ENCODE data around the gene NES.

Gene NES

DNA sequence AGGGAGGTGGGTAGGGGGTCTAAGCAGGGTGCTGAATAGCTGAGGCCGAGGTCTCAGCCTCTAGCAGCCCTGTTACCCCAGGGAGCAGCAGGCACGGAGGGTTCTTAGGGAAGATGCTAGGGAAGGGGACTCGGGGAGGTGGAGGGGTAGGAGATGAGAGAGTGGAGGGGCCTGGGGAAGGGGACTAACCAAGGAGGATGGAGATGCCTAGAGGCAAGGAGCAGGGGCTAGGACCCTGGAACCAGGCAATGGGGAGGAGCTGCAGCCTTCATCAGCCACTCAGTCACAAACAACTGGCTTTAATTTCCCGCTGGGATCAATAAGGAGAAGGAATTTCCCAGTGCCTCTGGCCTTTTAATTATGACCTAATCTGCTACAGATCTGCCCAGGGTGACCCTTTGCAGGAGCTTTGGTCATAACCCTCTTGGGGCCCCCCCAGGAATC, 31.0 kb upstream of the NES start:
- H3K4me3 ChIP-seq (ENCODE audit: control insufficient read depth, low read depth, low read length), result no peak overlapping the region
- TF ChIP-seq, protein P1, sequence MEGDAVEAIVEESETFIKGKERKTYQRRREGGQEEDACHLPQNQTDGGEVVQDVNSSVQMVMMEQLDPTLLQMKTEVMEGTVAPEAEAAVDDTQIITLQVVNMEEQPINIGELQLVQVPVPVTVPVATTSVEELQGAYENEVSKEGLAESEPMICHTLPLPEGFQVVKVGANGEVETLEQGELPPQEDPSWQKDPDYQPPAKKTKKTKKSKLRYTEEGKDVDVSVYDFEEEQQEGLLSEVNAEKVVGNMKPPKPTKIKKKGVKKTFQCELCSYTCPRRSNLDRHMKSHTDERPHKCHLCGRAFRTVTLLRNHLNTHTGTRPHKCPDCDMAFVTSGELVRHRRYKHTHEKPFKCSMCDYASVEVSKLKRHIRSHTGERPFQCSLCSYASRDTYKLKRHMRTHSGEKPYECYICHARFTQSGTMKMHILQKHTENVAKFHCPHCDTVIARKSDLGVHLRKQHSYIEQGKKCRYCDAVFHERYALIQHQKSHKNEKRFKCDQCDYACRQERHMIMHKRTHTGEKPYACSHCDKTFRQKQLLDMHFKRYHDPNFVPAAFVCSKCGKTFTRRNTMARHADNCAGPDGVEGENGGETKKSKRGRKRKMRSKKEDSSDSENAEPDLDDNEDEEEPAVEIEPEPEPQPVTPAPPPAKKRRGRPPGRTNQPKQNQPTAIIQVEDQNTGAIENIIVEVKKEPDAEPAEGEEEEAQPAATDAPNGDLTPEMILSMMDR (IDR thresholded peaks at IDR 0.05; ENCODE audit: control insufficient read depth, insufficient read depth, low read depth, low read length, missing control alignments), result no peak
- no peak for DNase-seq (ENCODE audit: low read depth)

DNA sequence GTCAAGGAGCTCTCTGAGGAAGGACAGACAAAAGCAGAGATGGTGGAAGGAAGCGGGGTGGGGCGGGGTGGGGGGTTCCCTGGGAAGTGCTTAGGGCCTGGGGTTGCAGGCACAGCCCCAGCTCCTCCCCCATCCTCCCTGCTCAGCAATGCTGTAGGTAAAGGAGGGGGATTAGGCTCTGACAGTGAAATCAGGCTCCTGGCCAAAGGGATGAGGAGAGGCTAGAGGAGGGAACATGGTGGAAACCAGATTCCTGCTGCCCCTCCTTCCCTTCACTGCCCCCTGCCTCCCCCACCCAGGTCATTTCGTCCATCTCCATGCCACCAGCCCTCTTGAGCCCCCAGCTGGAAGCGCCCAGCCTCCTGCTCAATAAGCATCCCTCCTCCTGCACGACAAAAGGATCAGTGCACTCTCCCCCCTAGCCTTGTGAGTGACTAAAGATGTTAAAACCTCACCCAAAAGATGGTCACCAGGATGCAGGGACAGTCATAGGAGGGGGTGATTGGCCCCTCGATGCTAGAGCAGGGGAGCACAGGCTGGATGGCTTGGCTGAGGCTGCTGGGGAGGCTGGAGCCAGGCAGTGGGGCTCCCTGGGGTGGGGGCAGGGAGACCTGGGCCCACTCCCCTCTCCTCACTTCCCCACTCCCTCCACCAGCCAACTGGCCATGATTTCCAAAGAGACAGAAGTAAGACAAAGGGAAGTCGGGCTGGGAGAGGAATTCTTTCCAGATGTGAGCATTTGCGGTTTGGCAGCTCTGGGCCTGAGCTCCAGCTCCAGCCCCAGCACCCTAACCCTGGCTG, 30.4 kb upstream of the NES start:
- DNase-seq (ENCODE audit: low read depth), result peak; percentile 42
- TF ChIP-seq, protein P1 (IDR thresholded peaks at IDR 0.05; ENCODE audit: control insufficient read depth, insufficient read depth, low read depth, low read length, missing control alignments), result no peak
- H3K4me3 ChIP-seq (ENCODE audit: control insufficient read depth, low read depth, low read length), result no peak overlapping the region

DNA sequence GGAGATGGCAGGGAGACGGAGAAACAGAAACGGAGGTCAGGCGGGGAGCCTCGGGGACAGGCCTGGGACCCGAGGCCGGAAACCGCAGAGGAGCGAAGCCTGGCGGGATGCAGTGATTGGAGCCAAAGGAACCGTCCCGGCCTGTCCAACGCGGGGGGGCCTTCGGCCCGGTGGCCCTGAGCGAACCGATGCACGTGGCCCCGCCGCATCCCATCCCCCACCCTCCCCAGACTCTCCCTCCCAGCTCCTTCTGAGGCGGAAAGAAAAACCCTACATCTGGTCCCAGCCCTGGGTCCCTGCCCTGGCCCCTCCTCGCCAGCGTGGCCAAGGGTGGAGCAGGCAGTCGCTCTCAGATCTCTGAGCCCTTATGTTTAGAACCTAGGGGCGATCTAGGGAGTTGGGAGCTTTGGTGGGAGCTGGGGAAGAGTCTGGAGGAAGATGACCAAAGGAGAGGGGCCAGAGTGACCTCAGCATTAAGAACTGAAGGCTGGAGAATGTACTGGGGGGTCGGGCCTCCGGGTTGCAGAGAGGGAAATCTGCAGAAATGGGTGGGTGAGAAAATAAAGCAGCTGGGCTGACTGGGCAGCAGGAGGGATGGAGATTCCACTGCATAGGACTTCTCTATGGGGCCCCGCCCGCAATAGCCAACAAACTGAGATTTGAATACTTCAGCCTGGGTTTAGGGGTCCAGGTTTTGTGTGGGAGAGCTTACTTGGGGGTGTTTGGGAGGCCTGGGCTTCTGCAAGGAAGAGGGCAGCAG, 29.6 kb upstream of the NES start:
- peak; percentile 46 for DNase-seq (ENCODE audit: low read depth)
- H3K4me3 ChIP-seq (ENCODE audit: control insufficient read depth, low read depth, low read length), result peak overlapping the region; percentile 71
- TF ChIP-seq, protein P1 (IDR thresholded peaks at IDR 0.05; ENCODE audit: control insufficient read depth, insufficient read depth, low read depth, low read length, missing control alignments), result no peak

DNA sequence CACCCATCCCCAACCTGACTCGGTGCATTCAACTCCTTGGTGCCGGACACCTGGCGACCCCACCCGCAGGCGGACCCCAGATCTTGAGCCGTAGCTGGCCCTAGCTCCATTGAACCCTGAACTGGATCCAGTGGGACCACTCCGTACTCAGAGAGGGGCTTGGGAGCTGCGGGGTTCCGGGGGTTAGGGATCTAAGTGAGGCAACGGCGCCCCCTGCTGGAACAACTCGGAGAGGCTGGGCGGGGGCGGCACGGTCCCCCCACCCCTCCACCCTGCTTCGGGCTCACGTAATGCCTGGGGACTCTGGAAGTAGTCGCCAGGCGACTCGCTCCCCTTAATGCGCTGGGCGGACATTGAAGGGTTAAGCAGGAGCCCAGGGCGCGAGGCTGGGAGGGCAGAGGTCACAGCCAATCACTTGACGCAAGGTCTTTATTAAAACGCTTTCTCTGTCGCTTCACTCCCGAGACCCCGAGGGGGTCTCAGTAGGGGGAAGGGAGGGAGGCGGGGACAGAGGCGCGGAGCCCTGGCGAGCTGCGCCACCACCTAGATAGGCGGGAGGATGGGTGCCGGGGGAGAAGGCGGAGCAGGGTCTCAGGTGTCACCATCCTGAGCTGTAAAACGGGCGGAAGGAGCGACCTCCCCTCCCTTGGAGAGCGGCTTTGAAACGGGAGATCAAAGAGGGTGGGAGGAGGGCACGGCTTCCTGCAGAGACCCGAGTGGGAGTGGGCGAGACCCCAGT, 28.9 kb upstream of the NES start:
- DNase-seq (ENCODE audit: low read depth), result no peak
- peak overlapping the region; percentile 71 for H3K4me3 ChIP-seq (ENCODE audit: control insufficient read depth, low read depth, low read length)
- TF ChIP-seq, protein P1 (IDR thresholded peaks at IDR 0.05; ENCODE audit: control insufficient read depth, insufficient read depth, low read depth, low read length, missing control alignments), result peak; percentile 85

DNA sequence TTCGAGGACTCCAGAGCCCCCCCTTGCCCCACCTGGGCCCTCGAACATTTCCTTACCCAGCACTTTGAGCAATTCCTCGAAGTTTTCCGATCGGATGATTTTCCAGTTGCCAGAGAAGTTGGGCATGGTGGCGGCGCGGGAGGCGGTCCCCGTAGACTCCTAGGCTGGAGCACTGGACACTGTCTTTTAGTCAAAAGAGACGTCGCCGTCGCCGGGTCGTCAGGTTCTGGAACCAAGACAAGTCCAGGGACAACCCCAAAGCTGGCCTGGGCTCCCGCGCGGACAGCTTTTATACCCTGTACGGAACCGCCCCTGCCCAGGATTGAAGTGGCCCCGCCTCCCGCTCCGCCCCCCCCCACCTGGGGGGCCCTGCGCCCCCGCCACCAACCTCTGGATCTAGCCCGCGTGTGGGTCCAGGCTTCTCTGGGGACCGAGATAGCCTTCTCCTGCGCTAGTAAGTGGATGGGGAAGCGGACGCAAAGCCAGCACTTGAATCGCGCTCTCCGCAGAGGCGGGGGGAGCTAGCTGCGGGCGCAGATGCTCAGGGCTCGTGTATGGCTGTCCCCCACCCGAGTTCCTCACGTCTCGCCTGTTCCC, 28.2 kb upstream of the NES start, which contains the start of gene CRABP2:
TSS of gene CRABP2 (minus strand) at position 263 of the 597 bp plus-strand sequence. CDS start at position 126, 137 bp downstream.
- no peak for DNase-seq (ENCODE audit: low read depth)
- H3K4me3 ChIP-seq (ENCODE audit: control insufficient read depth, low read depth, low read length), result peak within 1 kb of the TSS; percentile 71
- TF ChIP-seq, protein P1 (IDR thresholded peaks at IDR 0.05; ENCODE audit: control insufficient read depth, insufficient read depth, low read depth, low read length, missing control alignments), result no peak

DNA sequence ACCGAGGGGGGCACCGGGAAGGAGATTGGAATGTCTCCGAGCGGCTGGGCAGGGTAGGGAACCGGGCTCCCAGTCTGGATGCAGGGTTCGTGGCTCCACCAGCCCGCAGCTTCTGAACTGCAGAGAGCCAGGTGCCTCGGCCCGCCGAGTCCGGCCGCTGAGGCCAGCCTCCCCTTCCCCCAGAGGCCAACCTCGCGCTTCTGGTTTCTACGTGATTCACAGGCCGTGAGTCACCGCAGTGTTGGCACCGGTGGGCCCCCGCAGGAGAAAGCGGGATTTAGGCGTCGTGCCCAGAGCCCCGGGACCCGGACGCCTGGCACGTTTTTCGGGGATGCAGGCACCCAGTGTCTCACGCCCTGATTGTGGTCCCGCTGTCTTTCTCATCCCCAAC, 27.7 kb upstream of the NES start:
- peak overlapping the region; percentile 71 for H3K4me3 ChIP-seq (ENCODE audit: control insufficient read depth, low read depth, low read length)
- TF ChIP-seq, protein P1 (IDR thresholded peaks at IDR 0.05; ENCODE audit: control insufficient read depth, insufficient read depth, low read depth, low read length, missing control alignments), result no peak
- no peak for DNase-seq (ENCODE audit: low read depth)
